DND-41 (cell line): ENCODE results near the gene IRS2.

Source experiments
- ATAC-seq: fragments of 200-7000 bp; cut with Tn5 transposase; 3 replicates; pipeline ENCODE4 v1.9.1; 2021; ENCODE audit warnings: low read depth; ENCODE audit not compliant: insufficient read depth
- DNase-seq: peaks from one replicate; pipeline ENCODE4 v3.0.0-alpha.2; 2020
- H2AFZ ChIP-seq: 2 replicates; pipeline ENCODE4 v1.6.0; 2012; ENCODE audit warnings: low read depth, low read length
- H3K27ac ChIP-seq: 2 replicates; pipeline ENCODE4 v1.5.1; 2012; ENCODE audit warnings: low read length, inconsistent platforms
- H3K27me3 ChIP-seq: fragments of 200-600 bp; sonication (generic); 2 replicates; pipeline ENCODE4 v1.6.0; 2012; ENCODE audit warnings: low read length, mild to moderate bottlenecking, inconsistent platforms; ENCODE audit not compliant: insufficient read depth, poor library complexity
- H3K36me3 ChIP-seq: 2 replicates; pipeline ENCODE4 v1.5.1; 2012; ENCODE audit warnings: low read length, inconsistent platforms; ENCODE audit not compliant: insufficient read depth
- H3K4me1 ChIP-seq: 2 replicates; pipeline ENCODE4 v1.5.1; 2012; ENCODE audit warnings: mild to moderate bottlenecking, low read length; ENCODE audit not compliant: insufficient read depth
- H3K4me2 ChIP-seq: 2 replicates; pipeline ENCODE4 v1.6.0; 2012; ENCODE audit warnings: mild to moderate bottlenecking, moderate library complexity, low read length, inconsistent platforms; ENCODE audit not compliant: insufficient read depth
- H3K4me3 ChIP-seq, 2 experiments: fragments of 200-600 bp in 1 of 2; shearing (Covaris generic) in 1 of 2; 2 replicates each; pipeline ENCODE4 v1.5.1; 2012 to 2016; ENCODE audit warnings: inconsistent platforms in 2 of 2, low read length in 2 of 2, mild to moderate bottlenecking in 2 of 2, low read depth in 1 of 2, moderate library complexity in 1 of 2
- H3K79me2 ChIP-seq: 2 replicates; pipeline ENCODE4 v1.6.0; 2012; ENCODE audit warnings: low read length, inconsistent platforms; ENCODE audit not compliant: insufficient read depth
- H3K9ac ChIP-seq: 2 replicates; pipeline ENCODE4 v1.6.0; 2012; ENCODE audit warnings: low read depth, mild to moderate bottlenecking, inconsistent platforms, low read length, moderate library complexity
- H3K9me3 ChIP-seq: 2 replicates; pipeline ENCODE4 v1.5.1; 2012; ENCODE audit warnings: low read length, moderate library complexity, mild to moderate bottlenecking, inconsistent platforms; ENCODE audit not compliant: insufficient read depth, severe bottlenecking
- H4K20me1 ChIP-seq: 2 replicates; pipeline ENCODE4 v1.6.0; 2012; ENCODE audit warnings: low read length; ENCODE audit not compliant: insufficient read depth
- CTCF ChIP-seq: IDR thresholded peaks from 2 replicates; pipeline ENCODE4 v1.5.1; 2012; ENCODE audit warnings: borderline replicate concordance, low read length, moderate library complexity, mild to moderate bottlenecking; ENCODE audit not compliant: poor library complexity, severe bottlenecking; ENCODE audit errors: extremely low read depth
- EZH2 ChIP-seq: IDR thresholded peaks from 3 replicates; pipeline ENCODE4 v1.6.1; 2012; ENCODE audit warnings: borderline replicate concordance, low read depth, mild to moderate bottlenecking, moderate library complexity, low read length, inconsistent platforms; ENCODE audit not compliant: severe bottlenecking

IRS2 gene

DNA sequence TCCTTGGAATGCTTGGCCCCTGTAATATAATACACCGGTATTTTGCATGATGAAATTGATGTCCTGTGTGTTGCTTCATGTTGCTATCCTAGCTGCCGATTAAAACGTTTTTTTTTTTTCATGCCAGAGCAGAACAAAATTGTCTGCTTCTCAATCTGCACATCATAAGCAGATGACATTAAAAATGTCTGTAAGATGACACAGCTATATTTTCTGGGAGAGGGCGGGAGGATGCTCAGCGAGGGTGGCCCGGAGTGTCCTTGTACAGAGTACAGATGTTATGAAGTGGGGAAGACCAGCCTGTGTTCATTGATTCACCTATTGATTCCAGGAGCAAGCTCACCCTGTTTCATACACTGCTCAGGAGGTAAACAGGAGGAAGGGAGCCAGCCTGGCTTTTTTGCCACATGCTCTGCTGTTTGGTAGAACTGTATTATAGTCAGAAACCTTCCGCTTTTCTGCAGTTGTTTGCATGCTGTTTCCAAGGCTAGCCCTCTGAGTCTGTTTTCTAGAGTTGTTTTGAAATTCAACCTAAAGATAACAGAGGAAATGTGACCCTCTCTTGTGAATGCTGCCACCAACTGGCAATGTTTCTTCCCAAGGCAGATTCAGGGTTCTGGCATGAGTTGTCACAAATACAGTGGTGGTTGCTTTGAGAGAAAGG, 4.7 kb upstream of the IRS2 start:
- Histone ChIP-seq H3K27me3 (no peaks in the 10 kb centered on the region), H3K79me2 (0 out of 2 replicates have a peak, but pooled peaks cover 2% of the 10 kb centered on the region), H3K36me3 (no peaks in the 10 kb centered on the region), H3K9me3 (no peaks in the 10 kb centered on the region), H3K9ac (peak overlapping the region; percentile 54), H3K27ac (peak overlapping the region; percentile 92), H3K4me3 (peak overlapping the region in 1 of 2 experiments; percentile 7; a peak in 2 of 4 replicates), H2AFZ (peak overlapping the region; percentile 73), H3K4me2 (peak overlapping the region; percentile 59), H4K20me1 (no peaks in the 10 kb centered on the region), H3K4me1 (peaks cover 88% of the 10 kb centered on the region)
- TF ChIP-seq CTCF (peak; percentile 96), EZH2 (no peak)
- peak; percentile 85 for ATAC-seq
- DNase-seq = peak; percentile 83

DNA sequence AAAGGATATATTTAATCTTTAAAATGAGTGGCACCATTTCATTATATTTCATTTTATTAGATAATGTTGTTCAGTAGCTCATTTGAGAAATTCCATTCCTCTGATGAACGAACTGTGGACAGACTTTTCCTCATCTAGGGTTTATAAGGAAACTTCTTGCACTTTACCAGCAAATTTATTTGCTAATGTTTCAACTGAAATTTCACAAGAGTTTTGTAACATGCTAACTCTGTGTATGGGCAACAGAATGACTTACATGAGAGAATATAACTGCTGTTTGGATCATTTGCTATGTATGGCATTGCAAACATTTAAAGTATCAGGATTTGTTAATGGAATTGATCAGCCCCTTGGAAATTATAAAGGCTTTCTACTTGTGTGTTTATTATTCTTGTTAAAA, 3.7 kb upstream of the IRS2 start:
- peak overlapping the region; percentile 54 for H3K9ac ChIP-seq
- ATAC-seq = no peak
- no peak for DNase-seq
- no peak overlapping the region for H3K4me3 ChIP-seq
- no peaks in the 10 kb centered on the region for H4K20me1 ChIP-seq
- H3K4me1 ChIP-seq = peaks cover 78% of the 10 kb centered on the region
- TF ChIP-seq CTCF (no peak), EZH2 (no peak)
- 0 out of 2 replicates have a peak, but pooled peaks cover 2% of the 10 kb centered on the region for H3K79me2 ChIP-seq
- no peaks in the 10 kb centered on the region for H3K27me3 ChIP-seq
- H3K9me3 ChIP-seq = no peaks in the 10 kb centered on the region
- no peak overlapping the region for H2AFZ ChIP-seq
- H3K36me3 ChIP-seq = no peaks in the 10 kb centered on the region
- peak overlapping the region; percentile 92 for H3K27ac ChIP-seq
- no peak overlapping the region for H3K4me2 ChIP-seq

DNA sequence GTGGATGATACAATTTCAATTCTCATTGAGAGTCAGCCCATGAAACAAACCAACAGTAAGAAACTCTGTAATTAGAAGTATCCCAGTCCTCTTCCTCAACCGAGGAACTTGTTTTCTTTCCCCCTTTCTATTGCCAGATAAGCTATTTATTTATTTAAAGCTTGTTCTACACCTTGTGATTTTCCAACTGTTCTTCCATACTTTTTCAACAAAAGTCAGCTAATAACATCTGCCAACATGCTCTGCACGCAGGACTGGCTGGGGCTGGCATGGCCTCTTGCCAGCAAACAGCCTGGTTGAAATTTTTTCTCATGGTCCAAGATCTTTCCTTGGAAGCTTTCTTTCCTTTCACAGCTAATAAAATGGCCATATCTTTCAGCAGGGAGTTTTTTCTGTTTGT, 2.9 kb upstream of the IRS2 start:
- DNase-seq = no peak
- TF ChIP-seq EZH2 = no peak
- TF ChIP-seq CTCF = no peak

More for the DNA sequence above, 2.9 kb upstream of the IRS2 start:
- Histone ChIP-seq H3K9me3 (no peaks in the 10 kb centered on the region), H3K36me3 (no peaks in the 10 kb centered on the region), H3K4me3 (no peak overlapping the region), H4K20me1 (no peaks in the 10 kb centered on the region), H3K27me3 (no peaks in the 10 kb centered on the region), H3K27ac (peak overlapping the region; percentile 76), H3K4me1 (peaks cover 69% of the 10 kb centered on the region), H3K9ac (0 out of 2 replicates have a peak overlapping the region, but pooled peaks have one; percentile 3), H3K4me2 (0 out of 2 replicates have a peak overlapping the region, but pooled peaks have one; percentile 0), H3K79me2 (0 out of 2 replicates have a peak, but pooled peaks cover 2% of the 10 kb centered on the region), H2AFZ (peak overlapping the region; percentile 45; the same call in 1 of the 2 replicates)
- ATAC-seq = no peak
